ENCODE data around the gene TTLL6.

DNA sequence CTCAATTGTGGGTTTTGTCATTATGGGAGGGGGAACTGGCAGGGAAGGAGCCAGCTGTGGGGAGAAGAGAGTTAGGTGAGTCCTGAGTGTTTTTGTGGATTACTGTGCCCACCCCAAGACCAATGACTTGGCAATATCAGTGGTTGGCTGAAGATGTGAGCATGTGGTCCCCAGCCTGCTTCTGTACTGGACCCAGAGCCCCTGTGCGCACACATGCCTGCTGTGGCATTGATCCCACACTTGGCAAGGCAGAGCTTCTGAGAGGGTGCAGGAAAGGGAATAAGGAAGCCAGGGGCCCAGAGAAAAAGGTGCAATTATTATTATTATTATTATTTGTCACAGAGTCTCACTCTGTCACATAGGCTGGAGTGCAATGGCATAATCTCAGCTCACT, 96.0 kb downstream of the TTLL6 start:
- TF ChIP-seq CTCF (IDR thresholded peaks at IDR 0.05; ENCODE audit: insufficient read depth, low read length, poor library complexity, severe bottlenecking): no peak
- TF ChIP-seq EZH2phosphoT487 (conservative IDR thresholded peaks at IDR 0.05; ENCODE audit: low read length): no peak
